Testis (tissue), 2 donors: Measurements from ENCODE around the gene KYAT1.

Source experiments
- POLR2A ChIP-seq: fragments of 450-650 bp; IDR thresholded peaks from one replicate; pipeline ENCODE4 v1.6.1; 2017; ENCODE audit warnings: antibody characterized with exemption, mild to moderate bottlenecking, moderate library complexity
- TF ChIP-seq, protein P1 (sequence below), 3 experiments: fragments of 450-650 bp in 2 of 3; fragments of 200-600 bp in 1 of 3; sonication (generic) in 1 of 3; IDR thresholded peaks; one replicate each; pipeline ENCODE4 v1.5.1; 2016 to 2019; ENCODE audit warnings: antibody characterized with exemption in 3 of 3, mild to moderate bottlenecking in 2 of 3, moderate library complexity in 1 of 3

DNA sequence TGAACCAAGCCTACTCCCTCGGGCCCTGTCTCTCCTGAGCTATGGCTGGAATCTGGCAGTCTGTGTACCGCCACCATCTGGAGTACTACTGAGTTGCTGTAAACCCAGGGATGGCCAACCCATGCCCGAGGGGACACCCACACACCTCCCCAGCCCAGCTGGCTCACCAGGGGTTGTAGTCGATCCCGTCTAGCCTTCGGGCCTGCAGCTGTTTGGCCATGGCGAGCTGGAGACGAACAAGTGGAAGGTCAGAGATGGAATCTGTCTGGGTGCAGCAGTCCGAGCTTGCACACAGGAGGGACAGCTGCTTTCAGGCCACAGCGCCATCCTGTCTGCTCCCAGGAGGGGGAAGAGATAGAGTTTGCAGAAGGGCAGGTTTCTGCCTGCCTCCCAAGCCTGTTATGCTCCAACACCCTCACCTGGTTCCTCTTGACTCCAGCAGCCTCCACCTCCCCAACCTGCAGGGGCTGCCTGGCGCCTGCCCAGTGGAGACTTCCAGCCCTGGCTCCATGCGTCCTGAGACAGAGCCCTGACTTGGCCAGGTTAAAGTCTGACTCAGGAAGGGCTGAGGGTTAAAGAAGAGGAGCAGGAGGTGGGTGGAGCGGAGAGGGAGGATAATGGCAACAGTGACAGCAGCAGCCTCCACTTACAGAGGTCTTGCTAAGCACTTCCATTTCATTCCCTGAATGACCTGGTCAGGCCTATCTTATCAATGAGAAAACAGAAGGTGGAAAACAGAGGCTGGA lies 36.4 kb downstream of the KYAT1 start:
- TF ChIP-seq, protein P1, sequence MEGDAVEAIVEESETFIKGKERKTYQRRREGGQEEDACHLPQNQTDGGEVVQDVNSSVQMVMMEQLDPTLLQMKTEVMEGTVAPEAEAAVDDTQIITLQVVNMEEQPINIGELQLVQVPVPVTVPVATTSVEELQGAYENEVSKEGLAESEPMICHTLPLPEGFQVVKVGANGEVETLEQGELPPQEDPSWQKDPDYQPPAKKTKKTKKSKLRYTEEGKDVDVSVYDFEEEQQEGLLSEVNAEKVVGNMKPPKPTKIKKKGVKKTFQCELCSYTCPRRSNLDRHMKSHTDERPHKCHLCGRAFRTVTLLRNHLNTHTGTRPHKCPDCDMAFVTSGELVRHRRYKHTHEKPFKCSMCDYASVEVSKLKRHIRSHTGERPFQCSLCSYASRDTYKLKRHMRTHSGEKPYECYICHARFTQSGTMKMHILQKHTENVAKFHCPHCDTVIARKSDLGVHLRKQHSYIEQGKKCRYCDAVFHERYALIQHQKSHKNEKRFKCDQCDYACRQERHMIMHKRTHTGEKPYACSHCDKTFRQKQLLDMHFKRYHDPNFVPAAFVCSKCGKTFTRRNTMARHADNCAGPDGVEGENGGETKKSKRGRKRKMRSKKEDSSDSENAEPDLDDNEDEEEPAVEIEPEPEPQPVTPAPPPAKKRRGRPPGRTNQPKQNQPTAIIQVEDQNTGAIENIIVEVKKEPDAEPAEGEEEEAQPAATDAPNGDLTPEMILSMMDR (IDR thresholded peaks at IDR 0.05) = no peak
- TF ChIP-seq POLR2A = no peak
